ENCODE measurements around the gene TPBG. TPM values are rescaled to one million over a fixed set of nuclear protein-coding genes. Genes with fewer than 3 reads are reported as not detected.

The TPBG gene
- polyA plus RNA-seq, 3 donors = 0.39 to 0.52 TPM; not detected in 1

GRCh38 chr6:82376636-82377035 lies 13.0 kb downstream of the TPBG start:
- Histone ChIP-seq H4K20me1 (ENCODE audit: insufficient read depth, low read length) (no peaks in the 10 kb centered on the region), H3K4me1 (ENCODE audit: control insufficient read depth in 1 of 2, insufficient read depth in 2 of 2, low read length in 2 of 2) (no peaks in the 10 kb centered on the region), H3K79me2 (ENCODE audit: insufficient read depth, low read length) (no peaks in the 10 kb centered on the region), H3K27me3 (ENCODE audit: control insufficient read depth in 2 of 2, insufficient read depth in 2 of 2, low read length in 2 of 2) (no peaks in the 10 kb centered on the region), H3K27ac (ENCODE audit: low read depth in 1 of 2, low read length in 2 of 2) (no peak overlapping the region), H3K36me3 (replicated peaks in 1 of 2; ENCODE audit: control insufficient read depth in 1 of 2, insufficient read depth in 2 of 2, low read length in 2 of 2) (no peaks in the 10 kb centered on the region), H3K4me3 (replicated peaks in 1 of 3; ENCODE audit: low read depth in 2 of 3, low read length in 3 of 3) (no peak overlapping the region), H3K4me2 (replicated peaks; ENCODE audit: extremely low read depth, low read length, poor library complexity, severe bottlenecking) (no peak overlapping the region), H3K9ac (ENCODE audit: insufficient read depth, low read length, poor library complexity, severe bottlenecking) (no peak overlapping the region), H2AFZ (ENCODE audit: insufficient read depth, low read depth, low read length, poor library complexity, severe bottlenecking) (no peak overlapping the region), H3K9me3 (replicated peaks in 1 of 2; ENCODE audit: control insufficient read depth in 1 of 2, insufficient read depth in 1 of 2, low read length in 2 of 2) (peaks cover 3 to 7% of the 10 kb centered on the region in 2 donors)
- intact Hi-C loops (cut with micrococcal nuclease) = no loop called here
- no peak overlapping the region for H3K4me3 Mint-ChIP-seq
- no peak for TF ChIP-seq CTCF (IDR thresholded peaks at IDR 0.05)
- peaks cover 0 to 12% (median 6%) of the 10 kb centered on the region in 7 donors for H3K9me3 Mint-ChIP-seq
- no peak overlapping the region for H3K27ac Mint-ChIP-seq
- no peaks in the 10 kb centered on the region for H3K36me3 Mint-ChIP-seq
- no peak for DNase-seq
- no peaks in the 10 kb centered on the region for H3K4me1 Mint-ChIP-seq
- H3K27me3 Mint-ChIP-seq (ENCODE audit: low read depth in 3 of 3) = peaks cover 0 to 3% (median 2%) of the 10 kb centered on the region in 3 donors

- H3K36me3 Mint-ChIP-seq = no peaks in the 10 kb centered on the region
- H3K4me1 Mint-ChIP-seq = no peaks in the 10 kb centered on the region
- no peaks in the 10 kb centered on the region for H4K20me1 ChIP-seq (ENCODE audit: insufficient read depth, low read length)
- no peak overlapping the region for H3K4me3 Mint-ChIP-seq
- no peak overlapping the region for H2AFZ ChIP-seq (ENCODE audit: insufficient read depth, low read depth, low read length, poor library complexity, severe bottlenecking)
- no peaks in the 10 kb centered on the region for H3K27me3 ChIP-seq (ENCODE audit: control insufficient read depth in 2 of 2, insufficient read depth in 2 of 2, low read length in 2 of 2)
- no peak overlapping the region for H3K9ac ChIP-seq (ENCODE audit: insufficient read depth, low read length, poor library complexity, severe bottlenecking)
- intact Hi-C loops (cut with micrococcal nuclease) = no loop called here
- no peak for TF ChIP-seq CTCF (IDR thresholded peaks at IDR 0.05)
- H3K4me3 ChIP-seq (replicated peaks in 1 of 3; ENCODE audit: low read depth in 2 of 3, low read length in 3 of 3) = no peak overlapping the region
- H3K79me2 ChIP-seq (ENCODE audit: insufficient read depth, low read length) = no peaks in the 10 kb centered on the region
- WGBS (ENCODE audit: insufficient coverage) = 96% methylated on average over 6 of the region's 9 CpGs
- H3K27ac ChIP-seq (ENCODE audit: low read depth in 1 of 2, low read length in 2 of 2) = no peak overlapping the region
- H3K9me3 Mint-ChIP-seq = peaks cover 0 to 10% (median 6%) of the 10 kb centered on the region in 7 donors
- H3K27ac Mint-ChIP-seq = no peak overlapping the region
- peaks cover 3 to 7% of the 10 kb centered on the region in 2 donors for H3K9me3 ChIP-seq (replicated peaks in 1 of 2; ENCODE audit: control insufficient read depth in 1 of 2, insufficient read depth in 1 of 2, low read length in 2 of 2)
- H3K36me3 ChIP-seq (replicated peaks in 1 of 2; ENCODE audit: control insufficient read depth in 1 of 2, insufficient read depth in 2 of 2, low read length in 2 of 2) = no peaks in the 10 kb centered on the region
- no peaks in the 10 kb centered on the region for H3K4me1 ChIP-seq (ENCODE audit: control insufficient read depth in 1 of 2, insufficient read depth in 2 of 2, low read length in 2 of 2)
- no peak for DNase-seq
- H3K4me2 ChIP-seq (replicated peaks; ENCODE audit: extremely low read depth, low read length, poor library complexity, severe bottlenecking) = no peak overlapping the region
- peaks cover 0 to 2% (median 0%) of the 10 kb centered on the region in 3 donors for H3K27me3 Mint-ChIP-seq (ENCODE audit: low read depth in 3 of 3)
These were observed 17.1 kb downstream of the TPBG start for GRCh38 chr6:82380566-82381185.

Measured in CD14-positive monocyte (primary cell).